Sigmoid colon (tissue), 7 donors: Measurements from ENCODE around the gene GSK3B. TPM values are rescaled to one million over a fixed set of nuclear protein-coding genes. Genes with fewer than 3 reads are reported as not detected.
"Not testable (repeated sequence)": the region's sequence is repeated elsewhere in the genome, so short reads cannot be mapped to it uniquely, and the experiment has no call there.

Experiments used
- DNase-seq: peaks from one replicate; pipeline ENCODE4 v3.0.0-alpha.2; 2019
- H3K27ac ChIP-seq, 4 donors: fragments of 200-600 bp; sonication (generic); one replicate each; pipeline ENCODE4 v1.5.1; 2016 to 2019; ENCODE audit warnings: mild to moderate bottlenecking in 1 of 4
- H3K27me3 ChIP-seq, 3 donors: fragments of 200-600 bp; sonication (generic); one replicate each; pipeline ENCODE4 v1.5.1; 2019; ENCODE audit warnings: mild to moderate bottlenecking in 1 of 3
- H3K36me3 ChIP-seq, 4 donors: fragments of 200-600 bp; sonication (generic); one replicate each; pipeline ENCODE4 v1.5.1; 2016 to 2019
- H3K4me1 ChIP-seq, 4 donors: fragments of 200-600 bp; sonication (generic); one replicate each; pipeline ENCODE4 v1.5.1; 2017 to 2019
- H3K4me3 ChIP-seq, 4 donors: fragments of 200-600 bp; sonication (generic); one replicate each; pipeline ENCODE4 v1.5.1; 2017 to 2019; ENCODE audit warnings: mild to moderate bottlenecking in 2 of 4, moderate library complexity in 1 of 4
- H3K9me3 ChIP-seq, 4 donors: fragments of 200-600 bp in 3 of 4; sonication (generic) in 3 of 4; one replicate each; pipeline versions ENCODE4 v1.5.1 to v1.6.1; 2013 to 2019
- EP300 ChIP-seq, 4 donors: sonication (generic); formaldehyde crosslinking; IDR thresholded peaks; one replicate each; pipeline ENCODE4 v1.6.1; 2017; ENCODE audit warnings: antibody characterized with exemption in 4 of 4
- POLR2A ChIP-seq, 2 donors: fragments of 450-650 bp; IDR thresholded peaks; one replicate each; pipeline ENCODE4 v1.6.1; 2016; ENCODE audit warnings: antibody characterized with exemption in 2 of 2, mild to moderate bottlenecking in 2 of 2, moderate library complexity in 2 of 2
- POLR2AphosphoS5 ChIP-seq, 4 donors: sonication (generic); formaldehyde crosslinking; IDR thresholded peaks; one replicate each; pipeline ENCODE4 v1.6.1; 2017; ENCODE audit warnings: antibody characterized with exemption in 4 of 4
- WGBS, 2 donors: extraction: QIAGEN DNeasy Blood & Tissue Kit; methylation state at CpG; one replicate each; pipeline ENCODE4 v1.1.7; 2013; 5-methylcytosine and 5-hydroxymethylcytosine counted together
- intact Hi-C: fragments of 100-400 bp; cut with DNase I; formaldehyde crosslinking; loops from one replicate; pipeline ENCODE4 v1.15.1; 2023
- polyA plus RNA-seq, 3 donors: library from polyadenylated mRNA; stranded (reverse); fragments of 200-250 nt; gene quantifications; one replicate each; pipeline ENCODE4 v1.2.3, GENCODE V29; 2013
- total RNA-seq, 4 donors: library from RNA; depleted of rRNA; stranded (reverse); fragments of >200 nt; gene quantifications; one replicate each; pipeline ENCODE4 v1.1.0, GENCODE V29; 2016
- TF ChIP-seq, protein P1 (sequence below), 4 experiments: fragments of 450-650 bp in 3 of 4; fragments of 200-600 bp in 1 of 4; IDR thresholded peaks; one replicate each; pipeline ENCODE4 v1.5.1; 2016 to 2019; ENCODE audit warnings: antibody characterized with exemption in 4 of 4, mild to moderate bottlenecking in 3 of 4, moderate library complexity in 2 of 4
- donor health status: healthy with polysubstance abuse.
- donor health status: Bipolar disorder and iron deficiency.
- donor health status: healthy.

GSK3B gene
- total and polyA plus RNA-seq, 7 donors: 11.4 to 36.8 (median 23.2) TPM

DNA sequence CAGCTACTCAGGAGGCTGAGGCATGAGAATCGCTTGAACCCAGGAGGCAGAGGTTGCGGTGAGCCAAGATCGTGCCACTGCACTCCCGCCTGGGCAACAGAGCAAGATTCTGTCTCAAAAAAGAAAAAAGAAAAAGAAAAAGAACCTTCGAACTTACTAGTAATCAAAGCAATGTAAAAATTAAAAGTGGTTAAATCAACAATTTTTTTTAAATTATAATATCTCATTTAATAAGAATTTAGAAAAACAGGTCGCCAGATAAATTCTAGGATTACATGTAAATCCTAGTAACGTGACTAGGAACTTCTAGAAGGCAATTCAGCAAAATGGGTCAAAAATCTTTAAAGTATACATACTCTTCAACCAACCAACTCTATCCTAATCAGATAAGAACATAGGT is 37.2 kb downstream of the GSK3B start:
- intact Hi-C loops: no loop called here

DNA sequence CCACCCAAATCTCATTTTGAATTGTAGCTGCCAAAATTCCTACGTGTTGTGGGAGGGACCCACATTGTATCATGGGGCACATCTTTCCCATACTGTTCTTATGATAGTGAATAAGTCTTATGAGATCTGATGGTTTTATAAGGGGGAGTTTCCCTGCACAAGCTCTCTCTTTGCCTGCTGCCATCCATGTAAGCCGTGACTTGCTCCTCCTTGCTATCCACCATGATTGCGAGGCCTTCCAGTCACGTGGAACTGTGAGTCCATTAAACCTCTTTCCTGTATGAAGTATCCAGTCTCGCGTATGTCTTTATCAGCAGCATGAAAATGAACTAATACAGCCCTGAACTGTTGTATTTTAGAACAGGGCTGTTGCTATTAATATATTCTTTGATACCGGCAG is 40.6 kb downstream of the GSK3B start:
- WGBS, 2 donors: 96 to 98% methylated on average over 7 of the region's 7 CpGs
- peaks cover 0 to 44% (median 42%) of the 10 kb centered on the region in 4 donors for H3K4me1 ChIP-seq
- intact Hi-C loops: not testable (repeated sequence)

More for the DNA sequence above, 37.2 kb downstream of the GSK3B start:
- Histone ChIP-seq H3K4me1 (peaks cover 0 to 24% (median 14%) of the 10 kb centered on the region in 4 donors), H3K36me3 (no peaks in the 10 kb centered on the region), H3K4me3 (no peak overlapping the region), H3K9me3 (no peaks in the 10 kb centered on the region), H3K27ac (no peak overlapping the region), H3K27me3 (no peaks in the 10 kb centered on the region)
- no peak for TF ChIP-seq EP300 (IDR thresholded peaks at IDR 0.05)
- TF ChIP-seq POLR2AphosphoS5 (IDR thresholded peaks at IDR 0.05): no peak
- TF ChIP-seq, protein P1, sequence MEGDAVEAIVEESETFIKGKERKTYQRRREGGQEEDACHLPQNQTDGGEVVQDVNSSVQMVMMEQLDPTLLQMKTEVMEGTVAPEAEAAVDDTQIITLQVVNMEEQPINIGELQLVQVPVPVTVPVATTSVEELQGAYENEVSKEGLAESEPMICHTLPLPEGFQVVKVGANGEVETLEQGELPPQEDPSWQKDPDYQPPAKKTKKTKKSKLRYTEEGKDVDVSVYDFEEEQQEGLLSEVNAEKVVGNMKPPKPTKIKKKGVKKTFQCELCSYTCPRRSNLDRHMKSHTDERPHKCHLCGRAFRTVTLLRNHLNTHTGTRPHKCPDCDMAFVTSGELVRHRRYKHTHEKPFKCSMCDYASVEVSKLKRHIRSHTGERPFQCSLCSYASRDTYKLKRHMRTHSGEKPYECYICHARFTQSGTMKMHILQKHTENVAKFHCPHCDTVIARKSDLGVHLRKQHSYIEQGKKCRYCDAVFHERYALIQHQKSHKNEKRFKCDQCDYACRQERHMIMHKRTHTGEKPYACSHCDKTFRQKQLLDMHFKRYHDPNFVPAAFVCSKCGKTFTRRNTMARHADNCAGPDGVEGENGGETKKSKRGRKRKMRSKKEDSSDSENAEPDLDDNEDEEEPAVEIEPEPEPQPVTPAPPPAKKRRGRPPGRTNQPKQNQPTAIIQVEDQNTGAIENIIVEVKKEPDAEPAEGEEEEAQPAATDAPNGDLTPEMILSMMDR (IDR thresholded peaks at IDR 0.05): no peak
- no peak for TF ChIP-seq POLR2A (IDR thresholded peaks at IDR 0.05)
- no peak for DNase-seq
- WGBS, 2 donors: 98% methylated on average over 7 of the region's 7 CpGs

DNA sequence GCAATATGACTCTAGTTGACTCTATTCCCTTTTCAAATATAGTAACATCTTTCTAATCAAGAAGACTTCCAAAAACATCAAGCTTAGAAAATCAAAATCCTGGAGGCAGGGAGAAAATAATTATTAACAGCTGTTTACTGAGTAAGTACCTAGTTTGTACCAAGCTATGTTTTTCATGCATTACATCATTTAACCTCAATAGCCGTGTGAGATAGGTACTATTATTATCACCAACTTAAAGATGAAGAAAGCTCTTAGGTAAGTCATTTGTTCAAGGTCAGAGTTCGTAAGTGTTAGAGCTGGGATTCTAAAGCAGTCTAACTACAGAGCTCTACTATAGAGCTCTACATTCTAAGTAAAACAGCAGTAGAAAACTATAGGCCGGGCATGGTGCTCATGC is 41.6 kb downstream of the GSK3B start:
- Histone ChIP-seq H3K9me3 (no peaks in the 10 kb centered on the region), H3K27ac (no peak overlapping the region), H3K4me3 (no peak overlapping the region), H3K4me1 (peaks cover 0 to 52% (median 48%) of the 10 kb centered on the region in 4 donors), H3K27me3 (no peaks in the 10 kb centered on the region), H3K36me3 (no peaks in the 10 kb centered on the region)
- 85 to 88% methylated on average over 3 of the region's 3 CpGs for WGBS, 2 donors
- intact Hi-C loops: no loop called here
- TF ChIP-seq, protein P1 (IDR thresholded peaks at IDR 0.05): no peak
- no peak for TF ChIP-seq POLR2A (IDR thresholded peaks at IDR 0.05)
- TF ChIP-seq EP300 (IDR thresholded peaks at IDR 0.05): no peak
- no peak for TF ChIP-seq POLR2AphosphoS5 (IDR thresholded peaks at IDR 0.05)
- no peak for DNase-seq

More for the DNA sequence above, 40.6 kb downstream of the GSK3B start:
- not testable (repeated sequence) for DNase-seq, H3K4me3 ChIP-seq, H3K9me3 ChIP-seq, H3K27me3 ChIP-seq, H3K36me3 ChIP-seq, H3K27ac ChIP-seq

DNA sequence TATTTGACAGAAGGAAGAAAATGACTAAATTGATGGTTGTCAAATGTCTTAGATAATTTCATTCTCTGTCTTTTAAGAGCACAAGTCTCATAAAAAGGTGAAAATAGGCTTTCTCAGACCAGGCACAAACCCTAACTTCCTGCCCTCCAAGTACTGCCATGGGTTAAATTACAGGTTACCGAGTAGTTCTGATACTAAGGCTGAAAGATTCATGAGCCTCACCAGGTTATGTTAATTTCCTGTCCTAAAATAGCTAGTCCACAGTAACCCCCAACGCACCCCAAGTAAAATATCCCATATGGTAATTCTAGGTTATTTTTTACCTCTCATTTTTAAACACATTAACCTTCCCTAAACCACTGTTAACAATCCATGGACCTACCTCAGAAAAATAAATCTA is 42.0 kb downstream of the GSK3B start:
- WGBS, 2 donors: 31 to 75% methylated on average over 2 of the region's 2 CpGs
- intact Hi-C loops: no loop called here
- Histone ChIP-seq H3K27ac (no peak overlapping the region), H3K9me3 (no peaks in the 10 kb centered on the region), H3K27me3 (no peaks in the 10 kb centered on the region), H3K36me3 (no peaks in the 10 kb centered on the region), H3K4me3 (no peak overlapping the region), H3K4me1 (peaks cover 0 to 54% (median 49%) of the 10 kb centered on the region in 4 donors)
- no peak for DNase-seq
- no peak for TF ChIP-seq POLR2A (IDR thresholded peaks at IDR 0.05)
- TF ChIP-seq, protein P1 (IDR thresholded peaks at IDR 0.05): no peak
- TF ChIP-seq EP300 (IDR thresholded peaks at IDR 0.05): no peak
- TF ChIP-seq POLR2AphosphoS5 (IDR thresholded peaks at IDR 0.05): no peak

DNA sequence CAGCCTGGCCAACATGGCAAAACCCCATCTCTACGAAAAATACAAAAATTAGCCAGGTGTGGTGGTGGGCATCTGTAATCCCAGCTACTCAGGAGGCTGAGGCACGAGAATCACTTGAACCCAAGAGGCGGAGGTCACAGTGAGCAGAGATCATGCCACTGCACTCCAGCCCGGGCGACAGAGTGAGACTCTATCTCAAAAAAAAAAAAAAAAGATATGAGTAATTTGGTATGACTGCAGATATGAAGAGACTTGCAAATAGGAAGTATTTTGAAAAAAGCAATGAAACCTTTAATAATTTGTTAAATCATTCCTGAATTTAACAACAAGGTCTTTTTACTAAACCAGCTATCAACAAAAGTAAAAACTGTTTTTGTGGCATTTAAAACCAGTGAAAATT is 42.7 kb downstream of the GSK3B start:
- H3K27ac ChIP-seq, H3K9me3 ChIP-seq, H3K4me3 ChIP-seq, H3K36me3 ChIP-seq, DNase-seq, H3K27me3 ChIP-seq, intact Hi-C loops: not testable (repeated sequence)
- H3K4me1 ChIP-seq: peaks cover 0 to 54% (median 49%) of the 10 kb centered on the region in 4 donors
- WGBS, 2 donors: 89 to 93% methylated on average over 5 of the region's 5 CpGs

DNA sequence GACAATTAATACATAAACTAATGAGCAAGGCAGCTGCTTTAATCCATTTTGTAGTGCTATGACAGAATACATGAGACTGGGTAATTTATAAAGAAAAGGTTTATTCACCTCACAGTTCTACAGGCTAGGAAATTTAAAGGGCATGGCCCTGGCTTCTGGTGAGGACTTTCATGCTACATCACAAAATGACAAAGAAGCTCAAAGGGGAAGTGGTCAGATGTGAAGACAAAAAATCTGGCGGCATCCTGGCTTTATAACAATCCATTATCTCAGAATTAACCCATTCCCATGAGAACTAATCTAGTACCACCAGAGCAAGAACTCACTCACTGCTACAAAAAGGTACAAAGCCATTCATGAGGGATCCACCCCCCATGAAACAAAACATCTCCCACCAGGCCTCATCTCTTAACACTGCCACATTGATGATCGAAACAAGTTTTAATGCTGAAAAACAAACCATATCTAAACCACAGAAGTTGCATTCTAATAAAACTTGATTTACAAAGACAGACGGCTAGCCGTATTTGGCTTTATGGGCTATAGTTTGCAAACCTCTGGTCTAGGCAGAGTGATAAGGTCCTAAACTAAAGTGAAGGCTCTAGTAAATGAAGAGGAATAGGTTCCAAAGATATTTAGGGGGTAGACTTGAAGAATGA is 44.2 kb downstream of the GSK3B start:
- 80 to 91% methylated on average over 4 of the region's 4 CpGs for WGBS, 2 donors
- no peak overlapping the region for H3K4me3 ChIP-seq
- no peaks in the 10 kb centered on the region for H3K36me3 ChIP-seq
- H3K4me1 ChIP-seq: peaks cover 0 to 54% (median 49%) of the 10 kb centered on the region in 4 donors
- H3K9me3 ChIP-seq: peaks cover 0 to 6% (median 5%) of the 10 kb centered on the region in 4 donors
- H3K27ac ChIP-seq: no peak overlapping the region
- DNase-seq: no peak
- no peak for TF ChIP-seq POLR2AphosphoS5 (IDR thresholded peaks at IDR 0.05)
- TF ChIP-seq, protein P1 (IDR thresholded peaks at IDR 0.05): no peak
- no peak for TF ChIP-seq EP300 (IDR thresholded peaks at IDR 0.05)
- TF ChIP-seq POLR2A (IDR thresholded peaks at IDR 0.05): no peak
- no peaks in the 10 kb centered on the region for H3K27me3 ChIP-seq
- intact Hi-C loops: no loop called here
